ENCODE results near the gene MCOLN3. TPM values are rescaled to one million over a fixed set of nuclear protein-coding genes. Genes with fewer than 3 reads are reported as not detected.

Gene MCOLN3
- total RNA-seq, 2 donors from 2014 or later, result 0.98 to 1.1 TPM

GRCh38 chr1:84997667-84998600, 50.4 kb downstream of the MCOLN3 start:
- H3K9ac ChIP-seq (ENCODE audit: low read depth in 2 of 2, low read length in 2 of 2), result peak overlapping the region; percentile 51 to 60
- H3K4me3 ChIP-seq, result peak overlapping the region; percentile 80
- no peaks in the 10 kb centered on the region for H3K9me3 ChIP-seq
- H3K36me3 ChIP-seq, result no peaks in the 10 kb centered on the region
- H3K27me3 ChIP-seq, result peaks cover 21% of the 10 kb centered on the region
- peaks cover 12% of the 10 kb centered on the region for H3K4me1 ChIP-seq
- TF ChIP-seq CTCF (IDR thresholded peaks at IDR 0.05), result no peak
- H3K27ac ChIP-seq, result no peak overlapping the region
- peak; percentile 27 for DNase-seq
- intact Hi-C loops (cut with DNase I), result no loop called here

GRCh38 chr1:84996846-84997666, 51.2 kb downstream of the MCOLN3 start, which contains the start of gene MCOLN2:
TSS of gene MCOLN2 (minus strand) at chr1:84997113. CDS start at chr1:84996872, 241 bp downstream.
- no peak for TF ChIP-seq CTCF (IDR thresholded peaks at IDR 0.05)
- Histone ChIP-seq H3K27me3 (peaks cover 21% of the 10 kb centered on the region), H3K36me3 (no peaks in the 10 kb centered on the region), H3K4me1 (peaks cover 12% of the 10 kb centered on the region), H3K9me3 (no peaks in the 10 kb centered on the region), H3K4me3 (peak within 1 kb of the TSS; percentile 80), H3K9ac (ENCODE audit: low read depth in 2 of 2, low read length in 2 of 2) (peak within 1 kb of the TSS; percentile 60 to 72), H3K27ac (peak within 1 kb of the TSS; percentile 57)
- peak; percentile 67 for DNase-seq
- intact Hi-C loops (cut with DNase I), result no loop called here

GRCh38 chr1:84995484-84996334, 52.6 kb downstream of the MCOLN3 start:
- no peak for DNase-seq
- peak overlapping the region; percentile 80 for H3K4me3 ChIP-seq
- H3K9me3 ChIP-seq, result no peaks in the 10 kb centered on the region
- peaks cover 12% of the 10 kb centered on the region for H3K4me1 ChIP-seq
- peaks cover 21% of the 10 kb centered on the region for H3K27me3 ChIP-seq
- peak overlapping the region; percentile 57 for H3K27ac ChIP-seq
- no peak for TF ChIP-seq CTCF (IDR thresholded peaks at IDR 0.05)
- H3K9ac ChIP-seq (ENCODE audit: low read depth in 2 of 2, low read length in 2 of 2), result peak overlapping the region in 1 of 2 donors; percentile 54
- intact Hi-C loops (cut with DNase I), result no loop called here
- H3K36me3 ChIP-seq, result no peaks in the 10 kb centered on the region

GRCh38 chr1:84991097-84991920, 57.0 kb downstream of the MCOLN3 start:
- Histone ChIP-seq H3K4me3 (no peak overlapping the region), H3K9me3 (no peaks in the 10 kb centered on the region), H3K27ac (no peak overlapping the region), H3K4me1 (no peaks in the 10 kb centered on the region), H3K27me3 (no peaks in the 10 kb centered on the region), H3K36me3 (no peaks in the 10 kb centered on the region), H3K9ac (ENCODE audit: low read depth in 2 of 2, low read length in 2 of 2) (no peak overlapping the region)
- no peak for TF ChIP-seq CTCF (IDR thresholded peaks at IDR 0.05)
- intact Hi-C loops (cut with DNase I), result no loop called here
- DNase-seq, result no peak
